Stimulated activated CD8-positive, alpha-beta memory T cell treated with anti-CD3 and anti-CD28 coated beads, Interleukin-4, amount 100 ng/mL, for 4 hours (primary cell): ENCODE results near the gene ERG.

Experiments
- DNase-seq, 2 donors: peaks; one replicate each; pipeline ENCODE4 v3.0.0-alpha.2; 2020; ENCODE audit warnings: low read depth in 2 of 2, low spot score in 1 of 2

ERG gene

GRCh38 chr21:38395581-38395980, 102.7 kb downstream of the ERG start:
- no peak for DNase-seq

GRCh38 chr21:38392661-38393060, 105.6 kb downstream of the ERG start:
- DNase-seq: no peak

- DNase-seq: no peak
These were observed 108.4 kb downstream of the ERG start for GRCh38 chr21:38389896-38390295.

- DNase-seq: no peak
These were observed 109.0 kb downstream of the ERG start for GRCh38 chr21:38389354-38389676.

GRCh38 chr21:38388647-38389353, 109.5 kb downstream of the ERG start:
- DNase-seq: no peak

GRCh38 chr21:38388203-38388602, 110.1 kb downstream of the ERG start:
- DNase-seq: no peak

- no peak for DNase-seq
These were observed 111.3 kb downstream of the ERG start for GRCh38 chr21:38386967-38387366.

GRCh38 chr21:38385427-38386175, 112.7 kb downstream of the ERG start:
- no peak for DNase-seq

- DNase-seq: no peak
These were observed 113.4 kb downstream of the ERG start for GRCh38 chr21:38384675-38385426.

GRCh38 chr21:38384238-38384560, 114.1 kb downstream of the ERG start:
- no peak for DNase-seq

- no peak for DNase-seq
These were observed 114.7 kb downstream of the ERG start for GRCh38 chr21:38383411-38384237.

- no peak for DNase-seq
These were observed 117.7 kb downstream of the ERG start for GRCh38 chr21:38380481-38381137.

GRCh38 chr21:38379147-38379546, 119.1 kb downstream of the ERG start:
- no peak for DNase-seq

- no peak for DNase-seq
These were observed 120.8 kb downstream of the ERG start for GRCh38 chr21:38377165-38378088.

GRCh38 chr21:38376693-38377092, 121.6 kb downstream of the ERG start:
- DNase-seq: no peak

- DNase-seq: no peak
These were observed 122.0 kb downstream of the ERG start for GRCh38 chr21:38376235-38376634.

GRCh38 chr21:38367646-38368045, 130.6 kb downstream of the ERG start:
- DNase-seq: no peak

GRCh38 chr21:38365521-38365920, 132.8 kb downstream of the ERG start:
- no peak for DNase-seq

GRCh38 chr21:38363693-38364092, 134.6 kb downstream of the ERG start:
- no peak for DNase-seq

GRCh38 chr21:38361324-38361723, 137.0 kb downstream of the ERG start:
- no peak for DNase-seq
